Measurements from ENCODE around the gene MYO16. TPM values are rescaled to one million over a fixed set of nuclear protein-coding genes. Genes with fewer than 3 reads are reported as not detected.

The MYO16 gene
- total and polyA plus RNA-seq, 2 of the 4 experiments (the other 2 are of a cell fraction), result under 0.01 to 0.03 TPM

GRCh38 chr13:108828086-108828815 lies 198.8 kb downstream of the MYO16 start:
- Histone ChIP-seq H2BK20ac (ENCODE audit: low read depth, low read length) (no peak overlapping the region), H3K23ac (ENCODE audit: low read depth, low read length) (no peak overlapping the region), H2BK120ac (ENCODE audit: low read depth, low read length) (no peak overlapping the region), H3K4ac (ENCODE audit: low read depth, low read length) (no peak overlapping the region), H2BK5ac (ENCODE audit: low read depth, low read length, poor library complexity, severe bottlenecking) (no peak overlapping the region), H3K4me2 (ENCODE audit: low read depth, low read length) (no peak overlapping the region), H4K20me1 (ENCODE audit: insufficient read depth, low read length) (no peaks in the 10 kb centered on the region), H3K4me1 (ENCODE audit: control insufficient read depth, insufficient read depth, low read length) (no peaks in the 10 kb centered on the region), H3K14ac (replicated peaks; ENCODE audit: low read depth, low read length) (no peak overlapping the region), H2BK15ac (ENCODE audit: low read depth, low read length) (no peak overlapping the region), H4K5ac (ENCODE audit: low read depth, low read length) (no peak overlapping the region), H4K8ac (ENCODE audit: low read depth in 2 of 2, low read length in 2 of 2) (no peak overlapping the region), H3K27ac (ENCODE audit: insufficient read depth, low read length) (no peak overlapping the region), H2AK5ac (ENCODE audit: low read depth, low read length) (no peak overlapping the region), H3K9ac (ENCODE audit: low read depth, low read length) (no peak overlapping the region), H3K36me3 (ENCODE audit: control insufficient read depth, insufficient read depth, low read length) (no peaks in the 10 kb centered on the region), H3K27me3 (ENCODE audit: control insufficient read depth, insufficient read depth, low read length) (no peaks in the 10 kb centered on the region), H4K91ac (ENCODE audit: insufficient read depth, low read depth, low read length) (no peak overlapping the region), H3K18ac (ENCODE audit: low read depth, low read length) (no peak overlapping the region), H3K79me1 (ENCODE audit: low read depth in 1 of 2, low read length in 2 of 2) (no peaks in the 10 kb centered on the region), H3K9me3 (ENCODE audit: control insufficient read depth, insufficient read depth, low read length) (no peaks in the 10 kb centered on the region), H2AK9ac (replicated peaks; ENCODE audit: low read depth, low read length, poor library complexity) (no peak overlapping the region), H3K4me3 (ENCODE audit: insufficient read depth, low read depth, low read length) (no peak overlapping the region), H2AFZ (replicated peaks; ENCODE audit: low read length, poor library complexity) (no peak overlapping the region), H3K56ac (ENCODE audit: extremely low read depth, insufficient read depth, low read length) (no peak overlapping the region), H3K9me1 (ENCODE audit: insufficient read depth, low read length) (no peaks in the 10 kb centered on the region)
- ChIA-PET CTCF (no interaction called here), POLR2A (ENCODE audit: unreplicated experiment) (no interaction called here)
- ATAC-seq (ENCODE audit: low read depth), result no peak
- TF ChIP-seq SMC3 (IDR thresholded peaks at IDR 0.05; ENCODE audit: low read depth, low read length), result no peak
- no peak for TF ChIP-seq CHD1 (IDR thresholded peaks at IDR 0.05; ENCODE audit: low read depth, low read length)
- no peak for TF ChIP-seq MAZ (IDR thresholded peaks at IDR 0.05; ENCODE audit: borderline replicate concordance, low read depth, low read length)
- TF ChIP-seq POLR2A (IDR thresholded peaks at IDR 0.05; ENCODE audit: low read depth, low read length), result no peak
- no peak for TF ChIP-seq NFE2L2 (IDR thresholded peaks at IDR 0.05; ENCODE audit: low read depth, low read length)
- TF ChIP-seq MAFK (IDR thresholded peaks at IDR 0.05; ENCODE audit: low read depth, low read length), result no peak
- TF ChIP-seq FOS (IDR thresholded peaks at IDR 0.05; ENCODE audit: low read depth, low read length), result no peak
- TF ChIP-seq USF2 (IDR thresholded peaks at IDR 0.05; ENCODE audit: low read depth, low read length), result no peak
- TF ChIP-seq RFX5 (IDR thresholded peaks at IDR 0.05; ENCODE audit: low read depth, low read length), result no peak
- no peak for TF ChIP-seq CEBPB (IDR thresholded peaks at IDR 0.05; ENCODE audit: low read depth, low read length)
- no peak for TF ChIP-seq ELK1 (IDR thresholded peaks at IDR 0.05; ENCODE audit: borderline replicate concordance, low read depth, low read length)
- TF ChIP-seq RAD21 (IDR thresholded peaks at IDR 0.05; ENCODE audit: low read length), result no peak
- TF ChIP-seq CTCF (conservative IDR thresholded peaks at IDR 0.05; ENCODE audit: low read depth, low read length), result no peak
- TF ChIP-seq MXI1 (IDR thresholded peaks at IDR 0.05; ENCODE audit: borderline replicate concordance, low read depth, low read length), result no peak
- TF ChIP-seq RCOR1 (IDR thresholded peaks at IDR 0.05; ENCODE audit: insufficient replicate concordance, low read length), result no peak
- intact Hi-C loops (cut with micrococcal nuclease), result no loop called here
- no peak for DNase-seq
- BruUV-seq (replicated peaks), result no TSS peak
- dilution Hi-C loops (cut with HindIII; ENCODE audit: low sequenced_read_pairs, unreplicated experiment), result no loop called here
- no CpG with 5 or more reads among the region's 9 CpGs for WGBS, 2 experiments (ENCODE audit: extremely low coverage in 2 of 2, insufficient read length in 1 of 2)
- in situ Hi-C loops (cut with MboI; ENCODE audit: low sequenced_read_pairs), result no loop called here
